ENCODE data around the gene TOLLIP.

TOLLIP gene

GRCh38 chr11:1353383-1354124 lies 44.1 kb upstream of the TOLLIP start:
- Histone ChIP-seq H3K27ac (ENCODE audit: low read depth, low read length, poor library complexity, severe bottlenecking) (no peak overlapping the region), H3F3A (ENCODE audit: insufficient read depth, low read length) (no peaks in the 10 kb centered on the region), H3K36me3 (ENCODE audit: insufficient read depth, low read length) (no peaks in the 10 kb centered on the region), H3K4me2 (ENCODE audit: low read length) (no peak overlapping the region), H2AFZ (ENCODE audit: low read length) (no peak overlapping the region), H3K9me3 (ENCODE audit: low read length) (no peaks in the 10 kb centered on the region), H3K27me3 (ENCODE audit: insufficient read depth, low read length) (peaks cover 5% of the 10 kb centered on the region; the same call in 1 of the 2 replicates), H4K20me1 (ENCODE audit: insufficient read depth, low read length) (no peaks in the 10 kb centered on the region), H3K4me1 (ENCODE audit: insufficient read depth, low read length, severe bottlenecking) (no peaks in the 10 kb centered on the region), H3K9ac (ENCODE audit: low read length) (no peak overlapping the region), H3K4me3 (ENCODE audit: low read depth, low read length, poor library complexity, severe bottlenecking) (no peak overlapping the region), H3K79me2 (ENCODE audit: insufficient read depth, low read length) (no peaks in the 10 kb centered on the region), H3K9me2 (ENCODE audit: low read depth, low read length) (no peaks in the 10 kb centered on the region)
- no peak for TF ChIP-seq EZH2 (IDR thresholded peaks at IDR 0.05; ENCODE audit: borderline replicate concordance, low read length)
- no peak for TF ChIP-seq CTCF (IDR thresholded peaks at IDR 0.05; ENCODE audit: low read length)

DNA sequence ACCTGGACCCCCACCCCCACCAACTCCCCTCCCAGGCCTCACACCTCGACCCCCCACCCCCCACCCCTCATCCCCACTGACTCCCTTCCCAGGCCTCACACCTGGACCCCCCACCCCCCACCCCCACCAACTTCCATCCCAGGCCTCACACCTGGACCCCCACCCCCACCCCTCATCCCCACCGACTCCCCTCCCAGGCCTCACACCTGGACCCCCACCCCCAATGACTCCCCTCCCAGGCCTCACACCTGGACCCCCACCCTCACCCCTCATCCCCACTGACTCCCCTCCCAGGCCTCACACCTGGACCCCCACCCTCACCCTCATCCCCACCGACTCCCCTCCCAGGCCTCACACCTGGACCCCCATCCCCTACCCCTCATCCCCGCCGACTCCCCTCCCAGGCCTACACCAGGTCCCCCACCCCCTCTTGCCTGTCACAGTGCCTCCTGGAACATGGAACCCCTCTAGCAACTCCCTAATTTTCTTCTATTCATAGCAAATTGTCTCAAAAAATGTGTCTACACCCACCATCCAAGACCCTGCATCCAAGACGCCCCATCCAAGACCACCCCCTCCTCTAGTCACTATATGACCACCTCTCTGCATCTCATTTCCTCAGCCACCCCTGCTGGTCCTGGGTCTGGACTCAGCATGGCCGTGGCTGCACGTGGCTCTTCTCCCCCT lies 43.4 kb upstream of the TOLLIP start:
- Histone ChIP-seq H3F3A (ENCODE audit: insufficient read depth, low read length) (no peaks in the 10 kb centered on the region), H3K9me3 (ENCODE audit: low read length) (no peaks in the 10 kb centered on the region), H3K4me1 (ENCODE audit: insufficient read depth, low read length, severe bottlenecking) (no peaks in the 10 kb centered on the region), H3K27me3 (ENCODE audit: insufficient read depth, low read length) (peaks cover 5% of the 10 kb centered on the region; the same call in 1 of the 2 replicates), H2AFZ (ENCODE audit: low read length) (no peak overlapping the region), H4K20me1 (ENCODE audit: insufficient read depth, low read length) (no peaks in the 10 kb centered on the region), H3K36me3 (ENCODE audit: insufficient read depth, low read length) (no peaks in the 10 kb centered on the region), H3K4me3 (ENCODE audit: low read depth, low read length, poor library complexity, severe bottlenecking) (no peak overlapping the region), H3K9ac (ENCODE audit: low read length) (no peak overlapping the region), H3K4me2 (ENCODE audit: low read length) (no peak overlapping the region), H3K79me2 (ENCODE audit: insufficient read depth, low read length) (no peaks in the 10 kb centered on the region), H3K9me2 (ENCODE audit: low read depth, low read length) (no peaks in the 10 kb centered on the region), H3K27ac (ENCODE audit: low read depth, low read length, poor library complexity, severe bottlenecking) (no peak overlapping the region)
- TF ChIP-seq CTCF (IDR thresholded peaks at IDR 0.05; ENCODE audit: low read length), result no peak
- TF ChIP-seq EZH2 (IDR thresholded peaks at IDR 0.05; ENCODE audit: borderline replicate concordance, low read length), result no peak

DNA sequence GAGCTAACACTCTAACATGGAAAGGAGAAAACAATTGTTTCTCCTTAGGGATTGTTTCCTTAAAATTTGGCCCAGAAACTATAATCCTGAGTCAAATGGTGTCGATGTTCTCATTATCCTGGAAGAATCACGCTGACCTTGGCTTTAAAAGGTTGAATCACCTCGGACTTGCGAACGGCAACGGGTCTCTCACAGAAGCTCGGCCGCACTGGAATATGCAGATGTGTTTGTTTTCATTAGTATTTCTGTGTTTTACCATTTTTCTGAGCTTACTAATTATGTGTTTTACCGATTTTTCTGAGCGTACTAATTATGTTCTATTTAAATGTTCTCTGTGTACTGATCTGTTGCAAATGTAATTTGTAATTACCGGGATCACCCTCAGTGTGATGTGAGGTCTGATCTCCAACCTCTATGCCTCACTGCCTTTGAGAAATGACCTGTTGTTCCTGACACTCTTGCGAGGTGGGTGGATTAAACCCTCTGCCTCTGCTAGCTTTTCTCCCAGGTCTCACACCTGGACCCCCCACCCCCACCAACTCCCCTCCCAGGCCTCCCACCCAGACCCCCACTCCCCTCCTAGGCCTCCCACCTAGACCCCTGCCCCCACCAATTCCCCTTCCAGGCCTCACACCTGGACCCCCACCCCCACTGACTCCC lies 42.0 kb upstream of the TOLLIP start:
- H3K9me3 ChIP-seq (ENCODE audit: low read length), result no peaks in the 10 kb centered on the region
- H4K20me1 ChIP-seq (ENCODE audit: insufficient read depth, low read length), result no peaks in the 10 kb centered on the region
- H2AFZ ChIP-seq (ENCODE audit: low read length), result no peak overlapping the region
- no peak for TF ChIP-seq EZH2 (IDR thresholded peaks at IDR 0.05; ENCODE audit: borderline replicate concordance, low read length)
- TF ChIP-seq CTCF (IDR thresholded peaks at IDR 0.05; ENCODE audit: low read length), result no peak
- H3K36me3 ChIP-seq (ENCODE audit: insufficient read depth, low read length), result no peaks in the 10 kb centered on the region
- no peaks in the 10 kb centered on the region for H3F3A ChIP-seq (ENCODE audit: insufficient read depth, low read length)
- H3K9me2 ChIP-seq (ENCODE audit: low read depth, low read length), result no peaks in the 10 kb centered on the region
- no peak overlapping the region for H3K4me3 ChIP-seq (ENCODE audit: low read depth, low read length, poor library complexity, severe bottlenecking)
- no peaks in the 10 kb centered on the region for H3K79me2 ChIP-seq (ENCODE audit: insufficient read depth, low read length)
- H3K27me3 ChIP-seq (ENCODE audit: insufficient read depth, low read length), result peaks cover 5% of the 10 kb centered on the region; the same call in 1 of the 2 replicates
- H3K27ac ChIP-seq (ENCODE audit: low read depth, low read length, poor library complexity, severe bottlenecking), result no peak overlapping the region
- H3K4me1 ChIP-seq (ENCODE audit: insufficient read depth, low read length, severe bottlenecking), result no peaks in the 10 kb centered on the region
- H3K9ac ChIP-seq (ENCODE audit: low read length), result no peak overlapping the region
- no peak overlapping the region for H3K4me2 ChIP-seq (ENCODE audit: low read length)

Measured in OCI-LY1 (cell line).